ENCODE data around the gene KRTAP19-1.

- TF ChIP-seq, protein P1, sequence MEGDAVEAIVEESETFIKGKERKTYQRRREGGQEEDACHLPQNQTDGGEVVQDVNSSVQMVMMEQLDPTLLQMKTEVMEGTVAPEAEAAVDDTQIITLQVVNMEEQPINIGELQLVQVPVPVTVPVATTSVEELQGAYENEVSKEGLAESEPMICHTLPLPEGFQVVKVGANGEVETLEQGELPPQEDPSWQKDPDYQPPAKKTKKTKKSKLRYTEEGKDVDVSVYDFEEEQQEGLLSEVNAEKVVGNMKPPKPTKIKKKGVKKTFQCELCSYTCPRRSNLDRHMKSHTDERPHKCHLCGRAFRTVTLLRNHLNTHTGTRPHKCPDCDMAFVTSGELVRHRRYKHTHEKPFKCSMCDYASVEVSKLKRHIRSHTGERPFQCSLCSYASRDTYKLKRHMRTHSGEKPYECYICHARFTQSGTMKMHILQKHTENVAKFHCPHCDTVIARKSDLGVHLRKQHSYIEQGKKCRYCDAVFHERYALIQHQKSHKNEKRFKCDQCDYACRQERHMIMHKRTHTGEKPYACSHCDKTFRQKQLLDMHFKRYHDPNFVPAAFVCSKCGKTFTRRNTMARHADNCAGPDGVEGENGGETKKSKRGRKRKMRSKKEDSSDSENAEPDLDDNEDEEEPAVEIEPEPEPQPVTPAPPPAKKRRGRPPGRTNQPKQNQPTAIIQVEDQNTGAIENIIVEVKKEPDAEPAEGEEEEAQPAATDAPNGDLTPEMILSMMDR (conservative IDR thresholded peaks at IDR 0.05; ENCODE audit: low read depth, low read length), result peak; percentile 75
- TF ChIP-seq EZH2 (IDR thresholded peaks at IDR 0.05; ENCODE audit: borderline replicate concordance, low read depth, low read length, poor library complexity, severe bottlenecking), result no peak
These were observed 46.0 kb downstream of the KRTAP19-1 start for GRCh38 chr21:30434033-30434631.

Measured in A673 (cell line).